Brain microvascular endothelial cell (primary cell): ENCODE measurements around the gene DCC.

Experiments
- DNase-seq: peaks from one replicate; pipeline ENCODE4 v3.0.0-alpha.2; 2020
- H3K27ac ChIP-seq: fragments of 250-450 bp; sonication (Bioruptor Pico); 2 replicates; pipeline ENCODE4 v1.5.1; 2020; ENCODE audit warnings: mild to moderate bottlenecking, moderate library complexity
- H3K27me3 ChIP-seq: fragments of 250-450 bp; sonication (Bioruptor Pico); replicated peaks from 2 replicates; pipeline ENCODE4 v1.5.1; 2020; ENCODE audit warnings: mild to moderate bottlenecking
- H3K36me3 ChIP-seq: fragments of 250-450 bp; sonication (Bioruptor Pico); replicated peaks from 2 replicates; pipeline ENCODE4 v1.5.1; 2020; ENCODE audit warnings: mild to moderate bottlenecking
- H3K4me3 ChIP-seq: 2 replicates; pipeline ENCODE4 v1.5.1; 2011; ENCODE audit warnings: low read depth, mild to moderate bottlenecking, control low read depth, low read length, moderate library complexity
- in situ Hi-C: cut with HindIII; loops from 2 replicates; pipeline ENCODE4 v1.10.0; 2017; ENCODE audit warnings: low sequenced_read_pairs, low pct_ligation_motif_present
- TF ChIP-seq, protein P1 (sequence below): IDR thresholded peaks from 2 replicates; pipeline ENCODE4 v1.5.1; 2011; ENCODE audit warnings: low read depth, mild to moderate bottlenecking, moderate library complexity, low read length, control low read depth, inconsistent platforms; ENCODE audit errors: missing control alignments

Gene DCC

DNA sequence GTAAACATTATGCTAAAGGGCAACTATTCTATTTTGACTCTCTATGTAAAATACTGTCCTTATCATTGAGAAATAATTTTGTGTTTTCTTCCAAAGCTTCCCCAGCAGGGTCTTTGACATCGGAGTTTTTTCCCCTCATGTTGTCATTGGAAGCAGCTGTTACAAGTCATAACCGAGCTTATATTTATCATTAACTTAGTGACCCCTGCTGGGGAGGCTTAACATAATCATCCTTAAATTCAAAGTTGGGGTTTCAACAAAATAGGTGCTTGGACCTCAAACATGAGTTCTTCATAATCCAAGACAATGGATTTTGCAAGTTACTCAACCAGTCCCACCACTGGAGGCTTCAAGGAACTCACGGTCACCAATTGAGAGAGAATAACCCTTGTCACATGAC is 330.9 kb downstream of the DCC start:
- in situ Hi-C loops, result no loop called here
- no peak overlapping the region for H3K27ac ChIP-seq
- no peak overlapping the region for H3K4me3 ChIP-seq
- no peaks in the 10 kb centered on the region for H3K36me3 ChIP-seq
- DNase-seq, result peak; percentile 1
- no peaks in the 10 kb centered on the region for H3K27me3 ChIP-seq
- TF ChIP-seq, protein P1, sequence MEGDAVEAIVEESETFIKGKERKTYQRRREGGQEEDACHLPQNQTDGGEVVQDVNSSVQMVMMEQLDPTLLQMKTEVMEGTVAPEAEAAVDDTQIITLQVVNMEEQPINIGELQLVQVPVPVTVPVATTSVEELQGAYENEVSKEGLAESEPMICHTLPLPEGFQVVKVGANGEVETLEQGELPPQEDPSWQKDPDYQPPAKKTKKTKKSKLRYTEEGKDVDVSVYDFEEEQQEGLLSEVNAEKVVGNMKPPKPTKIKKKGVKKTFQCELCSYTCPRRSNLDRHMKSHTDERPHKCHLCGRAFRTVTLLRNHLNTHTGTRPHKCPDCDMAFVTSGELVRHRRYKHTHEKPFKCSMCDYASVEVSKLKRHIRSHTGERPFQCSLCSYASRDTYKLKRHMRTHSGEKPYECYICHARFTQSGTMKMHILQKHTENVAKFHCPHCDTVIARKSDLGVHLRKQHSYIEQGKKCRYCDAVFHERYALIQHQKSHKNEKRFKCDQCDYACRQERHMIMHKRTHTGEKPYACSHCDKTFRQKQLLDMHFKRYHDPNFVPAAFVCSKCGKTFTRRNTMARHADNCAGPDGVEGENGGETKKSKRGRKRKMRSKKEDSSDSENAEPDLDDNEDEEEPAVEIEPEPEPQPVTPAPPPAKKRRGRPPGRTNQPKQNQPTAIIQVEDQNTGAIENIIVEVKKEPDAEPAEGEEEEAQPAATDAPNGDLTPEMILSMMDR, result peak; percentile 8

DNA sequence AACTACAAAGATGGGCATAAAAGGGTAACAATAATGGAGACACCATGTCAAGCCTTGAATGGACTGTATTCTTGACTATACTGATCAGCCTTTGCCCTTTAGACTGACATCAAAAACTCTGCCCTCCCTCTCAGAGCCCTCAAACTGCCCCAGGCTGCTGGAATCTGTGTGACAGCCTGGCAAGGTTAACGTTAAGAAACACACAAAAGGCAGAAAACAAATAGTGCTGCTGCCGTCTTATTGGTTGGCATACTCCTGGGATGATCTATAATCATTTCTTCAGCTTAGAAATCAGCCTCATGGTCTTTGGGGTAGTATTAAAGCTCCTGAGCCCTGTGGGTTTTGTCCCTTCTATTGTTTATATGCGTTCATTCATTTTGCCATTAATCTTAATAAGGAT is 338.0 kb downstream of the DCC start:
- no peak overlapping the region for H3K4me3 ChIP-seq
- H3K36me3 ChIP-seq, result no peaks in the 10 kb centered on the region
- no peak overlapping the region for H3K27ac ChIP-seq
- DNase-seq, result no peak
- in situ Hi-C loops, result no loop called here
- H3K27me3 ChIP-seq, result no peaks in the 10 kb centered on the region
- TF ChIP-seq, protein P1, result no peak

- in situ Hi-C loops, result no loop called here
These were observed 338.6 kb downstream of the DCC start for GRCh38 chr18:52678551-52678950.

DNA sequence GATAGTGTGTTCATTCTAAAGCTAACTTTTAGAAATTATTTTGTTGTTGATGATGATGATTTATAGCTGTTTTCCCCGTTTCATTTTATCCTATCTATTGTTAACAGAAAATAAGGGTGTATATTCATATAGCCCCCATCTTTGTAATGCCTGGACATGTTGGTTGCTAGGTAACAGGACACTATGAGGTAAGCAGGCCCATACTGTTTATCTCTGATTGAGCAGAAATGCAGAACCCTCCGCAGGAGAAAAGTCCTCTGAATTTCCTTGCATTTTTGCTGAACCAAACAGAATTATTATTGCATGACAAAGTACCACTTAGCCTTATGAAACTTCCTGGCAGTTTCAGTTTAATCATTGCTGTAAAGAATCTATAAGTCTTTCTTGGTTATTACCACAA is 339.4 kb downstream of the DCC start:
- no peak overlapping the region for H3K27ac ChIP-seq
- H3K4me3 ChIP-seq, result no peak overlapping the region
- H3K36me3 ChIP-seq, result no peaks in the 10 kb centered on the region
- in situ Hi-C loops, result no loop called here
- DNase-seq, result no peak
- H3K27me3 ChIP-seq, result no peaks in the 10 kb centered on the region
- TF ChIP-seq, protein P1, result no peak

More at GRCh38 chr18:52678551-52678950, 338.6 kb downstream of the DCC start:
- H3K4me3 ChIP-seq, result no peak overlapping the region
- H3K27me3 ChIP-seq, result no peaks in the 10 kb centered on the region
- H3K36me3 ChIP-seq, result no peaks in the 10 kb centered on the region
- TF ChIP-seq, protein P1, result no peak
- no peak overlapping the region for H3K27ac ChIP-seq
- no peak for DNase-seq

DNA sequence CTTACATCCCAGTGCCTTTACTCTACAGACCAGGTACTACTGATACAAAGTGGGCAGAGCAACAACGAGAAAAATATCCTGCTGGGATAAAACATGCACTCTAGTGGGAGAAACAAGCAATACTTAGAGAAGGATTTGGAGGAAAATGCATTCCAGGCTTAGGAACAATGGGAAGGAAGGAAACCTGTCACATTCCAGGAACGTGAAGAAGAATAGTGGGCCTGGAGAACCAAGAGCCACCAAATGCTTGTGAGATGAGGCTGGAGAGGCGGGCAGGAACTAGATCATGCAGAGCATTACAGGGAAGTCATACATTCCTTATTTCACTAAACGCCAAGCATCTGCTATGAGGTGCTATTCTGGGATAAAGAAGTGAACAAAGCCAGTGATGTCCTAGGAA is 342.3 kb downstream of the DCC start:
- Histone ChIP-seq H3K27me3 (no peaks in the 10 kb centered on the region), H3K4me3 (no peak overlapping the region), H3K27ac (no peak overlapping the region), H3K36me3 (no peaks in the 10 kb centered on the region)
- in situ Hi-C loops, result no loop called here
- DNase-seq, result peak; percentile 0
- TF ChIP-seq, protein P1, result no peak

GRCh38 chr18:52685316-52685715 is 345.3 kb downstream of the DCC start:
- no peak overlapping the region for H3K27ac ChIP-seq
- H3K36me3 ChIP-seq, result no peaks in the 10 kb centered on the region
- no peak overlapping the region for H3K4me3 ChIP-seq
- TF ChIP-seq, protein P1, result no peak
- no peaks in the 10 kb centered on the region for H3K27me3 ChIP-seq
- no peak for DNase-seq
- in situ Hi-C loops, result no loop called here
